Upper lobe of left lung (tissue), 4 donors: ENCODE measurements around the gene MYOCD.

Experiments used
- EP300 ChIP-seq, 4 donors: sonication (generic); formaldehyde crosslinking; IDR thresholded peaks; one replicate each; pipeline ENCODE4 v1.5.1; 2017; ENCODE audit warnings: antibody characterized with exemption in 4 of 4, control low read depth in 2 of 4
- POLR2A ChIP-seq, 4 donors: fragments of 450-650 bp; IDR thresholded peaks; one replicate each; pipeline ENCODE4 v1.5.1; 2016 to 2017; ENCODE audit warnings: antibody characterized with exemption in 4 of 4, mild to moderate bottlenecking in 2 of 4
- POLR2AphosphoS5 ChIP-seq, 2 donors: sonication (generic); formaldehyde crosslinking; IDR thresholded peaks; one replicate each; pipeline ENCODE4 v1.5.1; 2017; ENCODE audit warnings: antibody characterized with exemption in 2 of 2
- TF ChIP-seq, protein P1 (sequence below), 6 experiments: fragments of 450-650 bp in 4 of 6; fragments of 200-600 bp in 2 of 6; sonication (generic) in 2 of 6; IDR thresholded peaks; one replicate each; pipeline ENCODE4 v1.5.1; 2016 to 2019; ENCODE audit warnings: antibody characterized with exemption in 6 of 6

DNA sequence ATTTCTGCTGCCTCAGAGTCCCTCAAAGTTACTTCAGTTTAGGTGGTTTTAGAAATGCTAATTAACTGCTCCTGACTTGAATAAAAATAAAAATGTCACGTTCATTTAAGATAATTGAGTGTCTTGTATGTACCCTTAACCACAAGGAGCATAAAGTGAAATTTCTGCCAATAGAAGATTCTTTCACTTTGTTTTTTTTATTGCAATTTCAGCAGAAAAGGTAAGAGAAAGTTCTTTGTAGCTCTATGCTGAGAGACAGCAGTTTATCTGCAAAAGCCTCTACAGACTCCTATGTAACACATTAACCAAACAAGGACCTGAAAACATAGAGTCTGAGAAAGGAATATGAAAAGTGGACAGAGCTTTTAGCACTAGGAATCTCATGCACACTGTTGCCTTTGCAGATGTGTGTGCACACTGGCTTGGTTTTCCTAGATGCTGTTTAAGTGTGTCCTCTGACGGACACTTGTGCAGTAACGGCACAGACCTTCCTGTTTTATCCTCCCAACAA is 135.2 kb downstream of the MYOCD start:
- TF ChIP-seq, protein P1, sequence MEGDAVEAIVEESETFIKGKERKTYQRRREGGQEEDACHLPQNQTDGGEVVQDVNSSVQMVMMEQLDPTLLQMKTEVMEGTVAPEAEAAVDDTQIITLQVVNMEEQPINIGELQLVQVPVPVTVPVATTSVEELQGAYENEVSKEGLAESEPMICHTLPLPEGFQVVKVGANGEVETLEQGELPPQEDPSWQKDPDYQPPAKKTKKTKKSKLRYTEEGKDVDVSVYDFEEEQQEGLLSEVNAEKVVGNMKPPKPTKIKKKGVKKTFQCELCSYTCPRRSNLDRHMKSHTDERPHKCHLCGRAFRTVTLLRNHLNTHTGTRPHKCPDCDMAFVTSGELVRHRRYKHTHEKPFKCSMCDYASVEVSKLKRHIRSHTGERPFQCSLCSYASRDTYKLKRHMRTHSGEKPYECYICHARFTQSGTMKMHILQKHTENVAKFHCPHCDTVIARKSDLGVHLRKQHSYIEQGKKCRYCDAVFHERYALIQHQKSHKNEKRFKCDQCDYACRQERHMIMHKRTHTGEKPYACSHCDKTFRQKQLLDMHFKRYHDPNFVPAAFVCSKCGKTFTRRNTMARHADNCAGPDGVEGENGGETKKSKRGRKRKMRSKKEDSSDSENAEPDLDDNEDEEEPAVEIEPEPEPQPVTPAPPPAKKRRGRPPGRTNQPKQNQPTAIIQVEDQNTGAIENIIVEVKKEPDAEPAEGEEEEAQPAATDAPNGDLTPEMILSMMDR (IDR thresholded peaks at IDR 0.05) = no peak
- TF ChIP-seq POLR2AphosphoS5 (IDR thresholded peaks at IDR 0.05) = no peak
- no peak for TF ChIP-seq EP300 (IDR thresholded peaks at IDR 0.05)
- TF ChIP-seq POLR2A (IDR thresholded peaks at IDR 0.05) = no peak
